ENCODE data around the gene BZW2. TPM values are rescaled to one million over a fixed set of nuclear protein-coding genes. Genes with fewer than 3 reads are reported as not detected.

Gene BZW2
- total RNA-seq, 2 donors from 2014 or later = 19.5 to 40.9 TPM

DNA sequence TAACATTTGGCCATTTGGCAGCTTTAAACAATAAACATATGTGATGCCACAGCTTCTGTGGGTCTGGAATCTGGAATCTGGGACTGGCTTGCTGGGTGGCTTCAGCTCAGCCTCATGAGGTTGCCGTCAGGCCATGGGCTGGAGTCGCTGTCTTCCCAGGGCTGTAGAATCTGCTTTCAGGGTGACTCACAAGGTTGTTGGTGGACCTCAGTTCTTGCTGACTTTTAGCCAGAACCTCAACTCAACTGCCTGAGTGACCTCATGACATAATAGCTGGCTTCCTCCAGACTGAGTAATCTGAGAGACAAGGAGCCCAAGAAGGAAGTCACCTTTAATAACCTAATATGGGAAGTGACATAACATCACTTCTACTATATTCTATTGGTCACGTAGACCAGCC lies 63.0 kb downstream of the BZW2 start:
- H3K27me3 ChIP-seq (replicated peaks; ENCODE audit: insufficient read depth) = no peaks in the 10 kb centered on the region

DNA sequence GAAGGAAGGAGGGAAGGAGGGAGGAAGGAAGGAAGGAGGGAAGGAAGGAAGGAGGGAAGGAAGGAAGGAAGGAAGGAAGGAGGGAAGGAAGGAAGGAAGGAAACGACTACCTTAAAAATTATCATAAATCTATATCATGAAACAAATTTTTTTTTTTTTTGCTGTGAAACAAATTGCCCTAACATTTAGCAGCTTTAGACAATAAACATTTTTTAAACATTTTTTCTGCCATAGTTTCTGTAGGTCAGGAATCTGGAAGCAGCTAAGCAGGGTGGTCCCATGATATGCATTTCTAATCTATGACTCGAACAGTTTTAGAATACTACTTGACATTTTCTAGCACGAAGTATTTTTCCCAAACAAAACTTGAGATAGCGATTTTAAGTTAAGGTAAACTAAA lies 64.7 kb downstream of the BZW2 start:
- Histone ChIP-seq H3K36me3 (peaks cover 4% of the 10 kb centered on the region), H3K27ac (no peak overlapping the region), H3K27me3 (replicated peaks; ENCODE audit: insufficient read depth) (no peaks in the 10 kb centered on the region), H3K9me3 (no peaks in the 10 kb centered on the region), H3K4me1 (ENCODE audit: control insufficient read depth in 1 of 2, low read depth in 2 of 2) (no peaks in the 10 kb centered on the region), H3K4me3 (no peak overlapping the region)
- no peak for ATAC-seq (ENCODE audit: insufficient number of reproducible peaks, low FRiP score, low read depth)
- TF ChIP-seq, protein P1, sequence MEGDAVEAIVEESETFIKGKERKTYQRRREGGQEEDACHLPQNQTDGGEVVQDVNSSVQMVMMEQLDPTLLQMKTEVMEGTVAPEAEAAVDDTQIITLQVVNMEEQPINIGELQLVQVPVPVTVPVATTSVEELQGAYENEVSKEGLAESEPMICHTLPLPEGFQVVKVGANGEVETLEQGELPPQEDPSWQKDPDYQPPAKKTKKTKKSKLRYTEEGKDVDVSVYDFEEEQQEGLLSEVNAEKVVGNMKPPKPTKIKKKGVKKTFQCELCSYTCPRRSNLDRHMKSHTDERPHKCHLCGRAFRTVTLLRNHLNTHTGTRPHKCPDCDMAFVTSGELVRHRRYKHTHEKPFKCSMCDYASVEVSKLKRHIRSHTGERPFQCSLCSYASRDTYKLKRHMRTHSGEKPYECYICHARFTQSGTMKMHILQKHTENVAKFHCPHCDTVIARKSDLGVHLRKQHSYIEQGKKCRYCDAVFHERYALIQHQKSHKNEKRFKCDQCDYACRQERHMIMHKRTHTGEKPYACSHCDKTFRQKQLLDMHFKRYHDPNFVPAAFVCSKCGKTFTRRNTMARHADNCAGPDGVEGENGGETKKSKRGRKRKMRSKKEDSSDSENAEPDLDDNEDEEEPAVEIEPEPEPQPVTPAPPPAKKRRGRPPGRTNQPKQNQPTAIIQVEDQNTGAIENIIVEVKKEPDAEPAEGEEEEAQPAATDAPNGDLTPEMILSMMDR (IDR thresholded peaks at IDR 0.05) = no peak
- no peak for DNase-seq (ENCODE audit: low spot score)

More for the DNA sequence above, 63.0 kb downstream of the BZW2 start:
- TF ChIP-seq, protein P1 (IDR thresholded peaks at IDR 0.05) = no peak
- ATAC-seq (ENCODE audit: insufficient number of reproducible peaks, low FRiP score, low read depth) (no peak), DNase-seq (ENCODE audit: low spot score) (no peak)
- H3K27ac ChIP-seq = no peak overlapping the region
- H3K4me3 ChIP-seq = no peak overlapping the region
- no peaks in the 10 kb centered on the region for H3K9me3 ChIP-seq
- no peaks in the 10 kb centered on the region for H3K4me1 ChIP-seq (ENCODE audit: control insufficient read depth in 1 of 2, low read depth in 2 of 2)
- peaks cover 4% of the 10 kb centered on the region for H3K36me3 ChIP-seq

DNA sequence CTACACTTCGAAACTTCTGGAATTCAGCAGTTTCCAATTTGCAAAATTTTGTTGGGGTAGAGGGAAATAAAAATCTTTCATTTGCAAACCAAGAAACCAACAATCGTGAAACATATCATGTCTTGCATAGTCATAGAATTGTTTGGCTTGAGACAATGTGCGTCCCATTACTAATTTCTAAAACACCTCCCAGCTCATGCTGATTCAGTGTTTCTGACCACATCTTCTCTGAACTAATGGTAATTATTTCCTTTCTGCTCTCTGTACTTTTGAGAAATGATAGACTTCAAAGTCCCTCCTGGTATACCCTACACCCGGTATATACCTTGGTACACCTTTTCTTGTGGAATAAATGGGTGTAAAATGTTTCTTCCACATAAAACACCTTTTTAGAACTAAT lies 65.7 kb downstream of the BZW2 start:
- Histone ChIP-seq H3K36me3 (no peaks in the 10 kb centered on the region), H3K4me3 (no peak overlapping the region), H3K4me1 (ENCODE audit: control insufficient read depth in 1 of 2, low read depth in 2 of 2) (no peaks in the 10 kb centered on the region), H3K9me3 (no peaks in the 10 kb centered on the region), H3K27me3 (replicated peaks; ENCODE audit: insufficient read depth) (no peaks in the 10 kb centered on the region), H3K27ac (no peak overlapping the region)
- DNase-seq (ENCODE audit: low spot score) (no peak), ATAC-seq (ENCODE audit: insufficient number of reproducible peaks, low FRiP score, low read depth) (no peak)
- TF ChIP-seq, protein P1 (IDR thresholded peaks at IDR 0.05) = no peak

DNA sequence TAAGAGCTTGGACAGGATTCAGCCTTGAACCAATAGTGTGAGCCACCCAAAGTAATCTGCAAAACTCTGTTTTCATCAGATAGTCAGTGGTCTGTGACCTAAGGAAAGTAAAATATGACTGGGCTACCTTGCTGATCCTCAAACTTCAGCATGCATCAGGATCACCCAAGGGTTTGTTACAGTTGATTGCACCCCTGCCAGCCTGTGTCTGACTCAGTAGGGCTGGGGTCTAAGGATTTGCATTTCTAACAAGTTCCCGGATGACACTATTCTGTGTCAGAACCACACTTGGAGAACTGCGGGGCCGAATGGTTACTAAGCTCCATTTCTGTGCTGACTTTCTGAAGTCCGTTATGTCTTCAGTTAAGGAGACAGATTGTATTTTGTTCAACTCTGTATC lies 66.9 kb downstream of the BZW2 start:
- Histone ChIP-seq H3K4me1 (ENCODE audit: control insufficient read depth in 1 of 2, low read depth in 2 of 2) (no peaks in the 10 kb centered on the region), H3K9me3 (no peaks in the 10 kb centered on the region), H3K27ac (no peak overlapping the region), H3K36me3 (no peaks in the 10 kb centered on the region), H3K4me3 (no peak overlapping the region), H3K27me3 (replicated peaks; ENCODE audit: insufficient read depth) (no peaks in the 10 kb centered on the region)
- ATAC-seq (ENCODE audit: insufficient number of reproducible peaks, low FRiP score, low read depth) (no peak), DNase-seq (ENCODE audit: low spot score) (no peak)
- TF ChIP-seq, protein P1 (IDR thresholded peaks at IDR 0.05) = no peak

DNA sequence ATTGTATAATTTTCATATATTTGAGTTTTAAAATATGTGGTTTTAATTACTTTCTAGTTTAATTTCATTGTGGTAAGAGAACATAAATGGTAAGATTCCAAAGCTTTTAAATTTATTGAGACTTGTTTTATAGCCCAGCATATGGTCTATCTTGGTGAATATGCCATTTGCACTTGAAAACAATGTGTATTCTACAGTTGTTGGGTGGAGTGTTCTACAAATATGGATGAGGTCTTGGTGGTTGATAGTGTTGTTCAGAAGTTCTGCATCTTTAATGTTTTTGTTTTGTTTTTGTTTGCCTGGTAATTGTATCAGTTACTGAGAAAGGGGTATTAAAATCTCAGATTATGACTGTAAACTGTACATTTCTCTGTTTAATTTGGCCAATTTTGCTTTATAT lies 69.9 kb downstream of the BZW2 start:
- TF ChIP-seq, protein P1 (IDR thresholded peaks at IDR 0.05) = no peak
- no peaks in the 10 kb centered on the region for H3K4me1 ChIP-seq (ENCODE audit: control insufficient read depth in 1 of 2, low read depth in 2 of 2)
- ATAC-seq (ENCODE audit: insufficient number of reproducible peaks, low FRiP score, low read depth) = no peak

More for the DNA sequence above, 69.9 kb downstream of the BZW2 start:
- no peaks in the 10 kb centered on the region for H3K27me3 ChIP-seq (replicated peaks; ENCODE audit: insufficient read depth)
- no peak overlapping the region for H3K4me3 ChIP-seq
- no peak overlapping the region for H3K27ac ChIP-seq
- no peaks in the 10 kb centered on the region for H3K9me3 ChIP-seq
- no peaks in the 10 kb centered on the region for H3K36me3 ChIP-seq
- no peak for DNase-seq (ENCODE audit: low spot score)
